BLaER1 (cell line): ENCODE results near the gene RNASE12.

Experiments used
- H3K27ac ChIP-seq: shearing (Covaris generic); formaldehyde crosslinking; 2 replicates; pipeline ENCODE4 v1.8.1; 2022
- H3K27me3 ChIP-seq: shearing (Covaris generic); formaldehyde crosslinking; 2 replicates; pipeline ENCODE4 v1.8.1; 2022
- H3K36me3 ChIP-seq: shearing (Covaris generic); formaldehyde crosslinking; 2 replicates; pipeline ENCODE4 v1.8.1; 2022
- H3K4me1 ChIP-seq: shearing (Covaris generic); formaldehyde crosslinking; 2 replicates; pipeline ENCODE4 v1.8.1; 2022
- H3K4me2 ChIP-seq: shearing (Covaris generic); formaldehyde crosslinking; 2 replicates; pipeline ENCODE4 v1.8.1; 2022
- H3K4me3 ChIP-seq: shearing (Covaris generic); formaldehyde crosslinking; 2 replicates; pipeline ENCODE4 v1.8.1; 2022
- H3K9ac ChIP-seq: shearing (Covaris generic); formaldehyde crosslinking; 2 replicates; pipeline ENCODE4 v1.8.1; 2022
- H3K9me3 ChIP-seq: shearing (Covaris generic); formaldehyde crosslinking; 2 replicates; pipeline ENCODE4 v1.8.1; 2022
- H4K20me1 ChIP-seq: shearing (Covaris generic); formaldehyde crosslinking; 2 replicates; pipeline ENCODE4 v1.8.1; 2022
- Cebpa-rat ChIP-seq: shearing (Covaris generic); IDR thresholded peaks from 2 replicates; pipeline ENCODE4 v1.8.1; 2022

RNASE12 gene

DNA sequence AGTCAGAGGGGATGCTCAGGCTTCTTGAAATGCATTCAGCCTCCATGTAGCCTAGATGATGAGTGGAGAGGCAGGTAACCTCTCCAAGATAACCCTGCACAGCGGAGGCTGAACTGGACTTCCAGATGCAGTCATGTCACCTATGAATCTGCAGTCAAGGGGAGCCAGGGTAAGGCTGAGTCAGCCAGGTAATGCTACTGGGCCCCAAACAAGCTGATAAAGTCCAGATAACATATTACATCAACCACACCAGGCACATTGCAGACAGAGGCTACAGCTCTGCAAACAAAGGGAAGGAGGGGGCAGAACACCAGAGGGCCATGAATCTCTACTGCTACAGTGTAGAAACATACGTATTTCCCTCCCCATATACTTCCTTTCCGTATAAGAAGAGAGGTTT lies 44.3 kb downstream of the RNASE12 start:
- Histone ChIP-seq H3K9me3 (no peaks in the 10 kb centered on the region), H3K4me2 (no peak overlapping the region), H3K9ac (no peak overlapping the region), H3K27me3 (no peaks in the 10 kb centered on the region), H3K27ac (no peak overlapping the region), H3K4me1 (no peaks in the 10 kb centered on the region), H4K20me1 (no peaks in the 10 kb centered on the region), H3K36me3 (no peaks in the 10 kb centered on the region), H3K4me3 (no peak overlapping the region)
- no peak for TF ChIP-seq Cebpa-rat
